NCI-H69 (cell line): ENCODE results near the gene RAB9B.
"Not testable (repeated sequence)": the region's sequence is repeated elsewhere in the genome, so short reads cannot be mapped to it uniquely, and the experiment has no call there.

Source experiments
- DNase-seq: peaks from one replicate; lab custom pipeline; 2025; lab: John Stamatoyannopoulos, UW

The RAB9B gene

GRCh38 chrX:103831803-103832544 is at the start of gene RAB9B:
Gene RAB9B, minus strand, starts transcription at chrX:103832257. Its CDS starts 6,473 bp downstream, at chrX:103825784.
- DNase-seq, result peak; percentile 69

GRCh38 chrX:103879339-103879738 is 47.3 kb upstream of the RAB9B start:
- no peak for DNase-seq

- no peak for DNase-seq
Observed at GRCh38 chrX:103878466-103879122, 46.5 kb upstream of the RAB9B start.

- DNase-seq, result no peak
Observed at GRCh38 chrX:103877571-103877970, 45.5 kb upstream of the RAB9B start.

- no peak for DNase-seq
Observed at GRCh38 chrX:103864886-103865534, 33.0 kb upstream of the RAB9B start.

- DNase-seq, result no peak
Observed at GRCh38 chrX:103864149-103864548, 32.1 kb upstream of the RAB9B start.

GRCh38 chrX:103861200-103861599 is 29.1 kb upstream of the RAB9B start:
- DNase-seq, result no peak

- DNase-seq, result no peak
Observed at GRCh38 chrX:103849558-103849957, 17.5 kb upstream of the RAB9B start.

- DNase-seq, result no peak
Observed at GRCh38 chrX:103847174-103847870, 15.3 kb upstream of the RAB9B start.

GRCh38 chrX:103846386-103846785 is 14.3 kb upstream of the RAB9B start:
- no peak for DNase-seq

- DNase-seq, result peak; percentile 43
Observed at GRCh38 chrX:103845165-103845653, 13.2 kb upstream of the RAB9B start.

- DNase-seq, result no peak
Observed at GRCh38 chrX:103839404-103839803, 7.3 kb upstream of the RAB9B start.

GRCh38 chrX:103831342-103831802 is 685 bp downstream of the RAB9B start:
- DNase-seq, result no peak

- no peak for DNase-seq
Observed at GRCh38 chrX:103830848-103831247, 1.2 kb downstream of the RAB9B start.

GRCh38 chrX:103828529-103828928 is 3.5 kb downstream of the RAB9B start:
- no peak for DNase-seq

GRCh38 chrX:103825881-103826280 is 6.2 kb downstream of the RAB9B start:
- DNase-seq, result no peak

GRCh38 chrX:103823591-103823990 is 8.5 kb downstream of the RAB9B start:
- DNase-seq, result no peak

- DNase-seq, result not testable (repeated sequence)
Observed at GRCh38 chrX:103820802-103821201, 11.3 kb downstream of the RAB9B start.

- DNase-seq, result no peak
Observed at GRCh38 chrX:103818842-103819619, 13.0 kb downstream of the RAB9B start.

GRCh38 chrX:103817502-103817901 is 14.6 kb downstream of the RAB9B start:
- DNase-seq, result peak; percentile 39

GRCh38 chrX:103817101-103817500 is 15.0 kb downstream of the RAB9B start:
- not testable (repeated sequence) for DNase-seq
